ENCODE data around the gene MEGF11.

- TF ChIP-seq CTCF (IDR thresholded peaks at IDR 0.05) (no peak), POLR2A (IDR thresholded peaks at IDR 0.05) (no peak)
Measured at GRCh38 chr15:66172324-66172980, 81.1 kb downstream of the MEGF11 start.
